ENCODE results near the gene ADAMTS17. TPM values are rescaled to one million over a fixed set of nuclear protein-coding genes. Genes with fewer than 3 reads are reported as not detected.

The ADAMTS17 gene
- total RNA-seq, 4 donors from 2014 or later = 6.0 to 17.6 (median 8.2) TPM

DNA sequence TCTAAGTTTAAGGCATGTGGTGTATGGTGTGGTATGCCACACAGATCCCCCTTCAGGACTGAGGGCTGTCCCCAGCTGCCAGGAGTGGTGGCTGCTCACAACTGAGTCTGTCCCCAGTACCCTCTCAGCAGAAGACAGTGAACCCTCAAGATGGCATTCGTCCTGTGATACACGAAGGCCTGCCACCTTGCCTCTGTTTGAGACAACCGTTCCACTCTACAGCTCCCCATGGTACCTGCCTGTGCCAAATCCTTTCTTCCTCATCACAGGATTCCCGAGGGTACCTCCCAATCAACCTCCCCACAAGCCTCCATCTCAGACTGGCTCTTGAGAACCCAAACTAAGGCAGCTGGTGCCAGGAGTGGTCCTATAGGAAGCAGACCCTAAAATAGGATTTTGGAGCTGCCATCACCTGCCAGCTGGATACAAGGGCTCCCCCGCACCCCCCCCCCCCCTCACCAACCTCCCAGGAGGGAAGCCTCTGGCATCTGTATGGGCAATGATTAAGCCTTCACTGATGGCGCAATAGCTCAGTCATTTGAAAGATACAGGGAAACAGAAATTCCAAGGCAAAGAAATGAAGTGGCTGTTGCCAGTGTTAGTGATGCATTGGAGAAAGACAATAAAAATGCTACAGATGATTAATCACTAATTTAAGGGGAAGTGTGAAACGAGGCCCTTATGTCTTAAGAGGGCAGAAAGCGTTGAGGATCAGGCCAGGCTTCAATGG is 378.5 kb downstream of the ADAMTS17 start:
- no peak overlapping the region for H3K27ac ChIP-seq
- no peaks in the 10 kb centered on the region for H3K9me3 ChIP-seq
- no peak for DNase-seq
- peaks cover 0 to 9% (median 0%) of the 10 kb centered on the region in 4 donors for H3K4me1 ChIP-seq
- in situ Hi-C loops (cut with MboI; ENCODE audit: low pct_ligation_motif_present in 1 of 4, low pct_unique_long_range_greater_than_20kb in 1 of 4, low sequenced_read_pairs in 3 of 4) = no loop called here
- H3K4me3 ChIP-seq = no peak overlapping the region
- intact Hi-C loops (cut with DNase I; ENCODE audit: low total_unique reads) = no loop called here
- H3K27me3 ChIP-seq = peaks cover 7% of the 10 kb centered on the region
- H3K36me3 ChIP-seq = no peaks in the 10 kb centered on the region
- 68 to 95% methylated on average over 3 to 8 of the region's 8 CpGs for WGBS, 2 donors (ENCODE audit: low coverage in 1 of 2)
- no peak for TF ChIP-seq POLR2AphosphoS5 (IDR thresholded peaks at IDR 0.05)
- TF ChIP-seq, protein P1, sequence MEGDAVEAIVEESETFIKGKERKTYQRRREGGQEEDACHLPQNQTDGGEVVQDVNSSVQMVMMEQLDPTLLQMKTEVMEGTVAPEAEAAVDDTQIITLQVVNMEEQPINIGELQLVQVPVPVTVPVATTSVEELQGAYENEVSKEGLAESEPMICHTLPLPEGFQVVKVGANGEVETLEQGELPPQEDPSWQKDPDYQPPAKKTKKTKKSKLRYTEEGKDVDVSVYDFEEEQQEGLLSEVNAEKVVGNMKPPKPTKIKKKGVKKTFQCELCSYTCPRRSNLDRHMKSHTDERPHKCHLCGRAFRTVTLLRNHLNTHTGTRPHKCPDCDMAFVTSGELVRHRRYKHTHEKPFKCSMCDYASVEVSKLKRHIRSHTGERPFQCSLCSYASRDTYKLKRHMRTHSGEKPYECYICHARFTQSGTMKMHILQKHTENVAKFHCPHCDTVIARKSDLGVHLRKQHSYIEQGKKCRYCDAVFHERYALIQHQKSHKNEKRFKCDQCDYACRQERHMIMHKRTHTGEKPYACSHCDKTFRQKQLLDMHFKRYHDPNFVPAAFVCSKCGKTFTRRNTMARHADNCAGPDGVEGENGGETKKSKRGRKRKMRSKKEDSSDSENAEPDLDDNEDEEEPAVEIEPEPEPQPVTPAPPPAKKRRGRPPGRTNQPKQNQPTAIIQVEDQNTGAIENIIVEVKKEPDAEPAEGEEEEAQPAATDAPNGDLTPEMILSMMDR (IDR thresholded peaks at IDR 0.05) = no peak
- no peak for TF ChIP-seq POLR2A (IDR thresholded peaks at IDR 0.05)
- no peak for TF ChIP-seq EP300 (IDR thresholded peaks at IDR 0.05; ENCODE audit: low read depth)

DNA sequence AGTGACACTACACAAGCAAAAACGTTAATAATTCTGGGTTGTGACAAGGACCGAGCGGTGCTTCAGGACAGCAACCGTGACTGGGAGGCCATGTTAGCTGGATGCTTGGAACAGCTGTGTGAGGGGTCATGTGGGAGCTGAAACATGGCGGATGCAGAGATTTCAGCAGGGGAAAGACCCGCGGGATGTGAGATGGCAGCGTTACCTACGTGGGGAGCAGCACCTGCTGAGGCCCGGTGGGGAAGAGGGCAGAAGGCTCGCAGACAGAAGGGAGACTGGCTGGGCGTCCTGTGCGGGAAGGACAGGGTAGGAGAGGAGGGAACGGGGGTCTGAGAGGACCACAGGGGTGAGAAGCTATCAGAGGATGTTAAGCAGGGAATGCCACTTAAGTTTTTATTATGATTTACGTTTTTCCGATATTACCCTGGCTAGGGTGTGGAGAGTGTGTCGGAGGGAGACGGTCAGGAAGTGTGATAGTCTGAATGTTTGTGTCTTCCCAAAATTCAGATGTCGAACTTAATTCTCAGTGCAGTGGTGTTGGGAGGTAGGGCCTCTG is 379.7 kb downstream of the ADAMTS17 start:
- peaks cover 7% of the 10 kb centered on the region for H3K27me3 ChIP-seq
- 87 to 89% methylated on average over 6 to 19 of the region's 19 CpGs for WGBS, 2 donors (ENCODE audit: low coverage in 1 of 2)
- peaks cover 0 to 10% (median 0%) of the 10 kb centered on the region in 4 donors for H3K4me1 ChIP-seq
- no peaks in the 10 kb centered on the region for H3K36me3 ChIP-seq
- in situ Hi-C loops (cut with MboI; ENCODE audit: low pct_ligation_motif_present in 1 of 4, low pct_unique_long_range_greater_than_20kb in 1 of 4, low sequenced_read_pairs in 3 of 4) = no loop called here
- H3K27ac ChIP-seq = no peak overlapping the region
- intact Hi-C loops (cut with DNase I; ENCODE audit: low total_unique reads) = no loop called here
- DNase-seq = no peak
- no peak overlapping the region for H3K4me3 ChIP-seq
- TF ChIP-seq, protein P1 (IDR thresholded peaks at IDR 0.05) = no peak
- no peak for TF ChIP-seq POLR2A (IDR thresholded peaks at IDR 0.05)
- no peak for TF ChIP-seq EP300 (IDR thresholded peaks at IDR 0.05; ENCODE audit: low read depth)
- TF ChIP-seq POLR2AphosphoS5 (IDR thresholded peaks at IDR 0.05) = no peak
- no peaks in the 10 kb centered on the region for H3K9me3 ChIP-seq

DNA sequence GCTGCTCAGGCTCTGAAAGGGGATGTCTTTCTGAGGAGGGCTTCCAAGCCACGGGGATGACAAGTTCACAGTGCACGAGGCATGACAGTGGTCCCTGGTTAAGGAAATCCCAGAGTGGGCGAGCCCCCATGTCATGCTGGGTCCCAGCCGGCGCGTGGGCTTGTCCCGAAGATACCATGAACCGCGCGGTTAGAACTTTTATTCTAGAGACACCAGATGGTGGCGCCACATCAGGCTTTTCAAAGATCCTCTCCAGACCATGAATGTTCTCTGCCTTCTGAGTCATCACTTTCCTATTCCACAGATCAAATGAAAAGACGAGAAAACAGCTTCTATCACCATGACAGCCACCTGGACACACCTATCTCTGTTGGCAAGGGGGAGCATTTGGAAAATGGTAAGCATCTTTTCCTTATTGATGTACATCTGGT is 380.7 kb downstream of the ADAMTS17 start:
- Histone ChIP-seq H3K4me1 (peaks cover 0 to 10% (median 0%) of the 10 kb centered on the region in 4 donors), H3K9me3 (no peaks in the 10 kb centered on the region), H3K27me3 (peaks cover 11% of the 10 kb centered on the region), H3K4me3 (no peak overlapping the region), H3K36me3 (no peaks in the 10 kb centered on the region), H3K27ac (no peak overlapping the region)
- WGBS, 2 donors (ENCODE audit: low coverage in 1 of 2) = 60% methylated on average over 12 of the region's 12 CpGs; no CpG with 5 or more reads in 1 of the 2 donors
- intact Hi-C loops (cut with DNase I; ENCODE audit: low total_unique reads) = no loop called here
- TF ChIP-seq POLR2AphosphoS5 (IDR thresholded peaks at IDR 0.05) = no peak
- TF ChIP-seq, protein P1 (IDR thresholded peaks at IDR 0.05) = peak in 3 of 5 experiments; percentile 10 to 20 (median 15)
- in situ Hi-C loops (cut with MboI; ENCODE audit: low pct_ligation_motif_present in 1 of 4, low pct_unique_long_range_greater_than_20kb in 1 of 4, low sequenced_read_pairs in 3 of 4) = no loop called here
- DNase-seq = no peak

DNA sequence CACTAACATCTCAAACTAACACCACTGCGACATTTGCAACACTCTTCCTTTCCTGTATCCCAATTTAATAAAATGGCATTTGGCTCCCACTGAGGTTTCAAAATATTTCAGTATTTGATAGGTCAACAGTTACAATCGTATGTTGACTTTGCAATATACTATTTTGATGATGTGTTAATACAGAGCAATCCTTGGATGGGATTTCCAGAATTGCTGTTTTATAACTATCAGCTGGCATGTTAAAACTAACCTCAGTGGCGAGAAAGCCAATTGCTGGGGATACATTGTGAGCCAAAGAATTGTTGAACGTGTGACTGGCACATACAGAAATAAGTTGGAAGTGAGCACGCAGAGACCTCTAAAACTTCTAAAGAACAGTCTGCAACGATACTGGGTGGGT is 382.4 kb downstream of the ADAMTS17 start:
- intact Hi-C loops (cut with DNase I; ENCODE audit: low total_unique reads) (no loop called here), in situ Hi-C loops (cut with MboI; ENCODE audit: low pct_ligation_motif_present in 1 of 4, low pct_unique_long_range_greater_than_20kb in 1 of 4, low sequenced_read_pairs in 3 of 4) (loop anchor here in 1 of 4 donors (10.0 kb wide), 1 partner anchor 365 kb away; no protein-coding TSS in a partner anchor)
- H3K27me3 ChIP-seq = peaks cover 11% of the 10 kb centered on the region
- no peak overlapping the region for H3K4me3 ChIP-seq
- no peaks in the 10 kb centered on the region for H3K9me3 ChIP-seq
- H3K36me3 ChIP-seq = no peaks in the 10 kb centered on the region
- no peak for DNase-seq
- peaks cover 0 to 10% (median 0%) of the 10 kb centered on the region in 4 donors for H3K4me1 ChIP-seq
- WGBS, 2 donors (ENCODE audit: low coverage in 1 of 2) = 64 to 69% methylated on average over 5 to 6 of the region's 6 CpGs
- TF ChIP-seq, protein P1 (IDR thresholded peaks at IDR 0.05) = no peak
- TF ChIP-seq EP300 (IDR thresholded peaks at IDR 0.05; ENCODE audit: low read depth) = no peak
- no peak for TF ChIP-seq POLR2AphosphoS5 (IDR thresholded peaks at IDR 0.05)
- TF ChIP-seq POLR2A (IDR thresholded peaks at IDR 0.05) = no peak
- no peak overlapping the region for H3K27ac ChIP-seq
